Liver (tissue), 9 donors: ENCODE data around the gene MR1. TPM values are rescaled to one million over a fixed set of nuclear protein-coding genes. Genes with fewer than 3 reads are reported as not detected.

Experiments used
- DNase-seq: peaks from one replicate; pipeline ENCODE4 v3.0.0-alpha.2; 2017; ENCODE audit warnings: low spot score
- H3K27ac ChIP-seq, 2 donors: one replicate each; pipeline ENCODE4 v1.7.0; 2013; ENCODE audit warnings: inconsistent platforms in 2 of 2, low read length in 2 of 2, control low read depth in 1 of 2, low read depth in 1 of 2, mild to moderate bottlenecking in 1 of 2
- H3K27me3 ChIP-seq, 4 donors: one replicate each; pipeline versions ENCODE4 v1.6.1 to v1.7.0; 2013; ENCODE audit warnings: low read length in 3 of 4, inconsistent platforms in 1 of 4, mild to moderate bottlenecking in 1 of 4, moderate library complexity in 1 of 4; ENCODE audit not compliant: control insufficient read depth in 4 of 4, insufficient read depth in 4 of 4
- H3K36me3 ChIP-seq, 4 donors: one replicate each; pipeline versions ENCODE4 v1.6.1 to v1.7.0; 2013; ENCODE audit warnings: low read length in 3 of 4, mild to moderate bottlenecking in 3 of 4, low read depth in 1 of 4, moderate library complexity in 1 of 4; ENCODE audit not compliant: control insufficient read depth in 4 of 4, insufficient read depth in 3 of 4
- H3K4me1 ChIP-seq, 4 donors: one replicate each; pipeline versions ENCODE4 v1.6.1 to v1.7.0; 2013; ENCODE audit warnings: low read length in 3 of 4, mild to moderate bottlenecking in 3 of 4, moderate library complexity in 1 of 4; ENCODE audit not compliant: control insufficient read depth in 4 of 4, insufficient read depth in 4 of 4
- H3K4me3 ChIP-seq, 3 donors: one replicate each; pipeline versions ENCODE4 v1.6.1 to v1.7.0; 2013; ENCODE audit warnings: low read length in 3 of 3, control low read depth in 1 of 3, low read depth in 1 of 3, mild to moderate bottlenecking in 1 of 3
- H3K9ac ChIP-seq, 2 donors: one replicate each; pipeline ENCODE4 v1.7.0; 2013; ENCODE audit warnings: low read length in 2 of 2, mild to moderate bottlenecking in 2 of 2, moderate library complexity in 2 of 2, control low read depth in 1 of 2, low read depth in 1 of 2
- H3K9me3 ChIP-seq, 4 donors: one replicate each; pipeline versions ENCODE4 v1.6.1 to v1.7.0; 2013; ENCODE audit warnings: low read length in 3 of 4; ENCODE audit not compliant: control insufficient read depth in 4 of 4
- EGR1 ChIP-seq, 2 donors: IDR thresholded peaks; 2 replicates each; pipeline ENCODE4 v1.6.1; 2016 to 2018; ENCODE audit warnings: antibody characterized with exemption in 2 of 2, low read depth in 2 of 2
- FOXA1 ChIP-seq: IDR thresholded peaks from 2 replicates; pipeline ENCODE4 v1.6.1; 2016; ENCODE audit warnings: antibody characterized with exemption
- HNF4A ChIP-seq, 2 donors: conservative IDR thresholded peaks; 2 replicates each; pipeline ENCODE4 v1.6.1; 2016; ENCODE audit warnings: antibody characterized with exemption in 2 of 2, mild to moderate bottlenecking in 2 of 2
- TAF1 ChIP-seq: conservative IDR thresholded peaks from 2 replicates; pipeline ENCODE4 v1.6.1; 2016; ENCODE audit warnings: antibody characterized with exemption, mild to moderate bottlenecking
- WGBS: extraction: QIAGEN DNeasy Blood & Tissue Kit; methylation state at CpG from one replicate; pipeline ENCODE4 v1.1.7; 2013; 5-methylcytosine and 5-hydroxymethylcytosine counted together
- polyA plus RNA-seq, 2 donors: library from polyadenylated mRNA; stranded (reverse) in 1 of 2; unstranded in 1 of 2; fragments of 200-250 nt in 1 of 2; fragments of >200 nt in 1 of 2; fragmentation: Nextera tagmentation in 1 of 2; extraction: Ambion mirVana in 1 of 2; gene quantifications; one replicate each; pipeline versions ENCODE4 v1.2.1 to v1.2.3, GENCODE V29; 2013 to 2015
- total RNA-seq, 2 donors: library from RNA; depleted of rRNA; stranded (reverse); fragments of >200 nt; gene quantifications; one replicate each; pipeline ENCODE4 v1.2.3, GENCODE V29; 2014
- TF ChIP-seq, protein P1 (sequence below): IDR thresholded peaks from 2 replicates; pipeline ENCODE4 v1.6.1; 2016; ENCODE audit warnings: antibody characterized with exemption
- TF ChIP-seq, protein P2 (sequence below): IDR thresholded peaks from 2 replicates; pipeline ENCODE4 v1.6.1; 2016; ENCODE audit warnings: antibody characterized with exemption, mild to moderate bottlenecking
- TF ChIP-seq, protein P3 (sequence below): IDR thresholded peaks from 2 replicates; pipeline ENCODE4 v1.6.1; 2016; ENCODE audit warnings: antibody characterized with exemption
- TF ChIP-seq, protein P4 (sequence below): fragments of 150-350 bp; IDR thresholded peaks from 2 replicates; pipeline ENCODE4 v1.5.1; 2017; ENCODE audit warnings: improper control_type of control experiment, low read depth, low read length; ENCODE audit not compliant: missing input control
- donor health status: healthy.
- donor health status: healthy.
- donor health status: healthy.
- donor health status: healthy.
- donor health status: healthy.

The MR1 gene
- total and polyA plus RNA-seq, 4 donors, result 5.5 to 8.1 (median 6.1) TPM

DNA sequence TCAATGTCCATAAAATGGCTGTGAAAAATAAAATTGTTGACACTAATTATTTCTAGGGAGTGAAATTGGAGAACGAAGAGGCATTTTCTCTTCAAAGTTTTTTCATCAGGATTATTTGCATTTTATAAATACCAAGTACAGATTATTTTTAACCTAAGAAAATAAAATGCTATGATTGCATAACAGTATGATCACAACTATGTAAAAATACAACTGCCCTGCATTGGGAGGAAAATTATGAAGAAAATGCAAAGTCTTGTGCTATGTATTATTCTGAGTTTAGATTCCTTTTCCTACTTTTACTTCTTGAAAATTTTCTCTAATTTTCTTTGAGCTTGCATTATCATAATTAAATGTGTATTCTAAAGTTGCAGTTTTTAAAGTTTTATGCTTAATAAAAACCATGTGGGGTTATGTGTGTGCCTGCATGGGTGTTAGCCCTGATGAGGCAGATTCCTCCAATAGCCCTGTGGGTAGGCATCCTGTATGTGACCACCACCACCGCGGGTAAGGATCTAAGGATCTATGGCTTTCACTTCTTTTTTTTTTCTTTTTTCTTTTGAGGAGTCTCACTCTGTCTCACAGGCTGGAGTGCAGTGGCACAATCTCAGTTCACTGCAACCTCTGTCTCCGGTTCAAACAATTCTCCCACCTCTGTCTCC, 35.8 kb upstream of the MR1 start:
- no peaks in the 10 kb centered on the region for H3K9me3 ChIP-seq
- no peak for DNase-seq
- TF ChIP-seq, protein P1, sequence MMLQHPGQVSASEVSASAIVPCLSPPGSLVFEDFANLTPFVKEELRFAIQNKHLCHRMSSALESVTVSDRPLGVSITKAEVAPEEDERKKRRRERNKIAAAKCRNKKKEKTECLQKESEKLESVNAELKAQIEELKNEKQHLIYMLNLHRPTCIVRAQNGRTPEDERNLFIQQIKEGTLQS, result no peak
- TF ChIP-seq, protein P2, sequence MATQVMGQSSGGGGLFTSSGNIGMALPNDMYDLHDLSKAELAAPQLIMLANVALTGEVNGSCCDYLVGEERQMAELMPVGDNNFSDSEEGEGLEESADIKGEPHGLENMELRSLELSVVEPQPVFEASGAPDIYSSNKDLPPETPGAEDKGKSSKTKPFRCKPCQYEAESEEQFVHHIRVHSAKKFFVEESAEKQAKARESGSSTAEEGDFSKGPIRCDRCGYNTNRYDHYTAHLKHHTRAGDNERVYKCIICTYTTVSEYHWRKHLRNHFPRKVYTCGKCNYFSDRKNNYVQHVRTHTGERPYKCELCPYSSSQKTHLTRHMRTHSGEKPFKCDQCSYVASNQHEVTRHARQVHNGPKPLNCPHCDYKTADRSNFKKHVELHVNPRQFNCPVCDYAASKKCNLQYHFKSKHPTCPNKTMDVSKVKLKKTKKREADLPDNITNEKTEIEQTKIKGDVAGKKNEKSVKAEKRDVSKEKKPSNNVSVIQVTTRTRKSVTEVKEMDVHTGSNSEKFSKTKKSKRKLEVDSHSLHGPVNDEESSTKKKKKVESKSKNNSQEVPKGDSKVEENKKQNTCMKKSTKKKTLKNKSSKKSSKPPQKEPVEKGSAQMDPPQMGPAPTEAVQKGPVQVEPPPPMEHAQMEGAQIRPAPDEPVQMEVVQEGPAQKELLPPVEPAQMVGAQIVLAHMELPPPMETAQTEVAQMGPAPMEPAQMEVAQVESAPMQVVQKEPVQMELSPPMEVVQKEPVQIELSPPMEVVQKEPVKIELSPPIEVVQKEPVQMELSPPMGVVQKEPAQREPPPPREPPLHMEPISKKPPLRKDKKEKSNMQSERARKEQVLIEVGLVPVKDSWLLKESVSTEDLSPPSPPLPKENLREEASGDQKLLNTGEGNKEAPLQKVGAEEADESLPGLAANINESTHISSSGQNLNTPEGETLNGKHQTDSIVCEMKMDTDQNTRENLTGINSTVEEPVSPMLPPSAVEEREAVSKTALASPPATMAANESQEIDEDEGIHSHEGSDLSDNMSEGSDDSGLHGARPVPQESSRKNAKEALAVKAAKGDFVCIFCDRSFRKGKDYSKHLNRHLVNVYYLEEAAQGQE, result no peak
- TF ChIP-seq FOXA1, result no peak
- TF ChIP-seq, protein P3, sequence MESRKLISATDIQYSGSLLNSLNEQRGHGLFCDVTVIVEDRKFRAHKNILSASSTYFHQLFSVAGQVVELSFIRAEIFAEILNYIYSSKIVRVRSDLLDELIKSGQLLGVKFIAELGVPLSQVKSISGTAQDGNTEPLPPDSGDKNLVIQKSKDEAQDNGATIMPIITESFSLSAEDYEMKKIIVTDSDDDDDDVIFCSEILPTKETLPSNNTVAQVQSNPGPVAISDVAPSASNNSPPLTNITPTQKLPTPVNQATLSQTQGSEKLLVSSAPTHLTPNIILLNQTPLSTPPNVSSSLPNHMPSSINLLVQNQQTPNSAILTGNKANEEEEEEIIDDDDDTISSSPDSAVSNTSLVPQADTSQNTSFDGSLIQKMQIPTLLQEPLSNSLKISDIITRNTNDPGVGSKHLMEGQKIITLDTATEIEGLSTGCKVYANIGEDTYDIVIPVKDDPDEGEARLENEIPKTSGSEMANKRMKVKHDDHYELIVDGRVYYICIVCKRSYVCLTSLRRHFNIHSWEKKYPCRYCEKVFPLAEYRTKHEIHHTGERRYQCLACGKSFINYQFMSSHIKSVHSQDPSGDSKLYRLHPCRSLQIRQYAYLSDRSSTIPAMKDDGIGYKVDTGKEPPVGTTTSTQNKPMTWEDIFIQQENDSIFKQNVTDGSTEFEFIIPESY, result no peak
- TF ChIP-seq, protein P4, sequence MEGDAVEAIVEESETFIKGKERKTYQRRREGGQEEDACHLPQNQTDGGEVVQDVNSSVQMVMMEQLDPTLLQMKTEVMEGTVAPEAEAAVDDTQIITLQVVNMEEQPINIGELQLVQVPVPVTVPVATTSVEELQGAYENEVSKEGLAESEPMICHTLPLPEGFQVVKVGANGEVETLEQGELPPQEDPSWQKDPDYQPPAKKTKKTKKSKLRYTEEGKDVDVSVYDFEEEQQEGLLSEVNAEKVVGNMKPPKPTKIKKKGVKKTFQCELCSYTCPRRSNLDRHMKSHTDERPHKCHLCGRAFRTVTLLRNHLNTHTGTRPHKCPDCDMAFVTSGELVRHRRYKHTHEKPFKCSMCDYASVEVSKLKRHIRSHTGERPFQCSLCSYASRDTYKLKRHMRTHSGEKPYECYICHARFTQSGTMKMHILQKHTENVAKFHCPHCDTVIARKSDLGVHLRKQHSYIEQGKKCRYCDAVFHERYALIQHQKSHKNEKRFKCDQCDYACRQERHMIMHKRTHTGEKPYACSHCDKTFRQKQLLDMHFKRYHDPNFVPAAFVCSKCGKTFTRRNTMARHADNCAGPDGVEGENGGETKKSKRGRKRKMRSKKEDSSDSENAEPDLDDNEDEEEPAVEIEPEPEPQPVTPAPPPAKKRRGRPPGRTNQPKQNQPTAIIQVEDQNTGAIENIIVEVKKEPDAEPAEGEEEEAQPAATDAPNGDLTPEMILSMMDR, result no peak
- no peak for TF ChIP-seq TAF1
- no peak for TF ChIP-seq EGR1 (IDR thresholded peaks at IDR 0.05; ENCODE audit: low read depth in 2 of 2)
- H3K4me3 ChIP-seq, result no peak overlapping the region
- H3K36me3 ChIP-seq, result peaks cover 5 to 14% (median 8%) of the 10 kb centered on the region in 4 donors
- WGBS, result 92% methylated on average over 4 of the region's 4 CpGs
- H3K9ac ChIP-seq, result no peak overlapping the region
- no peaks in the 10 kb centered on the region for H3K27me3 ChIP-seq
- no peaks in the 10 kb centered on the region for H3K4me1 ChIP-seq
- no peak overlapping the region for H3K27ac ChIP-seq

DNA sequence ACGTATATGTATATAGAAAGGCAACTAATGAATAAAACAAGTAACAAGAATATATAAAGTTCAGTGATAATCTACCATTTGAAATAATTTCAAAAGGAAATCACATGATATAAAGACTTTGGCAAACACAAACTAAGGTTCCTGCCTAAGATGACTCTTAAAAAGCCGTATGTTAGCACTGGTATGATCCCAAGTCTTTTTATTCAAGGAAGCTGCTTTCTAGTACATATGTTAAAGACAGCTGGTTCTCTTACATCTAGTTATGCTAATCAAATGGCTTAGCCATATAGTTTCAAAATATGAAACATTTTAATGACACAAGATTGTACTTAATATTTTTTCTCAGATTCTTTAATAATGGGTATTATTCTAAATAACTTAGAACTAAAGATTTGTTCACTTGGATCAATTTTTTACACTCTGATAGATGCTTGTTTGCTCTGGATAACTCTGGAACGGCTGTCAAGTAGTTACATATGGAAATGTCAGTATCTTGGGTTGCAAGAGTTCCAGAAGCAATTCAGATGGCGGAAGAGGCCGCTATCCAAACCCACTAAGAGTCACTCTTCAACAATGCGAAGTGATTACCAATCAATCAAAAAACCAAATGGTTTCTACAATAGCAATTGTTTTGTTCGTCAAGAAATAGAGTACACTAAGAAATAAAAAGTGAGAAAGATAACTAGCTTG, 32.5 kb upstream of the MR1 start:
- H3K27ac ChIP-seq, result no peak overlapping the region
- no peak for DNase-seq
- no peaks in the 10 kb centered on the region for H3K9me3 ChIP-seq
- WGBS, result 96% methylated on average over 7 of the region's 7 CpGs
- no peak overlapping the region for H3K9ac ChIP-seq
- peaks cover 3 to 17% (median 13%) of the 10 kb centered on the region in 4 donors for H3K36me3 ChIP-seq
- H3K4me3 ChIP-seq, result no peak overlapping the region
- TF ChIP-seq HNF4A (conservative IDR thresholded peaks at IDR 0.05), result no peak
- H3K27me3 ChIP-seq, result no peaks in the 10 kb centered on the region
- H3K4me1 ChIP-seq, result no peaks in the 10 kb centered on the region
